Measurements from ENCODE around the gene ZNF185.

Gene ZNF185

DNA sequence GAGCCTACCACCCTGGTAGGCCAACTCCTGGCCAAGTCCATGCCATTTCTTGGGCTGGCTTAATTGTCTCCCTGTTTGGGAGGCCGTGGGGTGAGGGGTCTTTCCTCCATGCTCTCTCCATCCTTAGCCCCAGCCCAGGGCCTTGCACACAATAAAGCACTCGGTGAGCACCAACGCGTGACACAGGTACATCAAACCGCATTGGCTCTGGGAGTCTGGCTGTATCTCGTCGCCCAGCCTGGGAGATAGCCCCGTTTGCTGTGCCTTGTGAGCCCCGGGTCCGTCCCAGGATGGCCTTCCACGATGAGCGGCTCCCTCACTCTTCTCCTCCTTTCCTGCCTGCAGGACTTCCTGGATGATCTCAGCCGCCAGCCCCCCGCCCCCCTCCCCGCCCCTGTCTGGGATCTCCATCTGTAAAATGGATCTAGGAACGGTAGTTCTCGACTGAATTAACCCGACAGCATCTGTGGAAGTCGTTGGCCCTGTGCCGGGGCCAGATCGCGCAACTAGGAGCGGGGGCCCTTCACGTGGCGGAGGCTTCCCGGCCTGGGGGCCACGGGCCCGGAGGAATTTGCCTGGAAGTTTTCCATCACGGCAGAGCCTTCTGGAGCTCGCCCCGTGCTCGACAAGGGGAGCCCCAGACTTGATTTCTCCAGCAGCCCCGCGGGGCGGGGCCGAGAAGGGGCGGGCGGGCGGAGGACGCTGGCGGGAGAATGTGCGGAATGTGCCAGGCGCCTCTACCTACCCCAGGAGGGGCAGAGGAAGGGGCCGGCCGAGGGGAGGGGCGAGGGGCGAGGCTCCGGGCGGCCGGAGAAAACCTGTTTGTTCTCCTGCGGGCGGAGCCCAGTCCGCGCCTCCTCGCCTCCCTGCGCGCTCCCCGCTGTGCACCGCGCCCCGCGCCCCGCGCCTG, at the start of gene ZNF185:
TSS of gene ZNF185 (plus strand) at position 846 of the 910 bp plus-strand sequence. CDS start 16,423 bp downstream, outside the sequence.
- intact Hi-C loops (cut with DNase I), result no loop called here
- peak in 2 of 10 donors; percentile 59 to 69 for DNase-seq

DNA sequence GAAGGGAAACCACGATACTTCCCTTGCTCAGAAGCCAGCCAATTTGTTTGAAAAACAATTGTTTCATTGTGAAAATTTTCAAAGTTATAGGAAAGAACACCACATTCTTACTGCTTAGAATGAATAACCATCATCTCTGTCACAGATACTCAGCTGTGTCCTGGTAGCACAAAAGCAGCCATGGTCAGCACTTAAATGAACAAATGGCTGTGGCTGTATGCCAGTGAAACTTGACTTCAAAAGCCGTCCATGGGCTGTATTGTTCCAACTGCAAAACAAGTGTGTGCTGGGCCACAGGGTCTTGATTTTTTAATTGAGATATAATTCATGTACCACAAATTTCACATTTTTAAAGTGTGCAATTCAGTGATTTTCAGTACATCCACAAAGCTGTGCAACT, 47.4 kb upstream of the ZNF185 start:
- intact Hi-C loops (cut with DNase I), result no loop called here
- peak in 1 of 10 donors; percentile 21 for DNase-seq

DNA sequence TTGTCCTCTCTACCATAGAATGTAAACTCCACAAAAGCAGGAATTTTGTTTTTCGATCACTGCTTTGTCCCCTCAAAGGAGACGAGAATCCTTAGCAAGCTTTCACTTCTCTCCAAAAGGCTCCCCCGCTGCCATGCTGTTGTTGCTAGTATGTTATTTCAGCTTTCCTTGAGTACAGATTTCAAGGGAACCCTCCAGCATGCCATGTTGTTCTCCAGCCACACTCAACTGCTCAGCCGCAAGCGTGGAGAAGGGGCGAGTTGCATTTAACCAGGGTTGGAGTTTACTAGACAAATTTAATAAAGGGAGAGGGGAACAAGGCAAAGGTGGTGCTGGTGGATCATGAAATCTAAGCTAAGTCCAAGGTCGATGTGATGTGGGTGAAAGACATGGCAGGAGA, 43.9 kb upstream of the ZNF185 start:
- intact Hi-C loops (cut with DNase I), result no loop called here
- DNase-seq, result no peak

DNA sequence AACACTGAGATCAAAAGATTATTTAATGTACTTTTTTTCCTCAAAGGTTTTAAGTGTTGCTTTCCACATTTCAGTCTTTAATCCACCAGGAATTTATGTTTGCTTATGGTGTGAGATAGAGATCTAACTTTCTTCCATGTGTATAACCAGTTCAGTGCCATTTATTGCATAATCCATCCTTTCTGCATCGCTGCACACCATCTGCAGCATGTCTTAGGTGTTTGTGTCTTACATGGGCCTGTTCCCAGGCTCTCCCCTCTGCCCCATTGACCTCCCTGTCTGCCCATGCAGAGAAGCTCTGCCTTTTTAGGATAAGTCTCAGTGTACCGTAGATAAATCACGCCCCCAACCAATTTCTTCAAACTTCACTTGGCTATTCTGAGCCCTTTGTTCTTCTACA, 36.8 kb upstream of the ZNF185 start:
- DNase-seq, result no peak
- intact Hi-C loops (cut with DNase I), result no loop called here

DNA sequence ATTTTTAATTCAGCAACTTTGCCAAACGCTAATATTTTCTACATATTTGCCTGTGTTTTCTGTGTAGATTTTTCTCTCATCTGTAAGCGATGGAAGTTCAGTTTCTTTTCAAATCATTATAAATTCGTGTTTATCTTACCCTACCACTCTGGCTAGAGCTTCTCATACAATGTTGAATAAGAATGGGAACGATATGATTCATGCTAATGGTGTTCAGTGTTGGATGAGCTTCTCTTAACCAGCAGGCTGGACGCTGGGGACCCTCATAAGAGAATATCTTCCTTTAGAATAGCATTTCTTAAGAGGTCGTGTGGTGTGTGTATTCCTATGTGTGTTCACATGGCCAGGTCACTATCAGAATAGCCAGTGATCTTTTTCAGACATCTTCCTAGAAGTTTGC, 36.0 kb upstream of the ZNF185 start:
- intact Hi-C loops (cut with DNase I), result no loop called here
- no peak for DNase-seq

DNA sequence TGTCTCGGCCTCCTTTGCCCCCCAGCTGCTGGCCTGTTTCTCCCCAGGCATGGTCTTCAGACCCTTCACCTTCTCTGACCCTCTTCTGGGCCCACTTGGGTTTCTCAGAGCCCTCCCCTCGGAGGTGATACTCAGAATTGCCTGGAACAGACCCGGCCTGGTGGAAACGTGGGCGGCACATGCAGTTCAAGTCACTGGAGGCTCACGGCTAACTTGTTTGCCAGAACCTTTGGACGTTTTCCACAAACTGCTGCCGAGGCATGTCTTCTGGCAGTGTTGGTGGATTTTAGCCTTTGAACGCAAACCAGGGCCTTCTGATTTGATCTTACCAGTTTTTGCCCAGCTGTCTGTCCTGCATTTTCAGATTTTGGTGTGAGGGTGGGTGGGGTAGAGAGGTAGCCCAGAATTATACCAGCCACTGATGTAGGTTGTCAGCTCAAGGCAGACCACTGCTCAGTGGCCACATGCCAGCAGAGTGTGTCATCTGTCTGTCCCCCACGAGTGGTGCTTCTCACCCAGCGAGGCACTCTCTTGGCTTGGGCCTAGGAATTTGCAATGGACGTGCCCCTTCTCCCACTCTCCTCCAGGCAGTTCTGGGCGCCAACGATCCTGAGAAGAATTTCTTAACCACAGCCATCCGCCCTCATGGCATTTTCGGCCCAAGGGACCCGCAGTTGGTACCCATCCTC, 32.5 kb upstream of the ZNF185 start:
- DNase-seq, result no peak

DNA sequence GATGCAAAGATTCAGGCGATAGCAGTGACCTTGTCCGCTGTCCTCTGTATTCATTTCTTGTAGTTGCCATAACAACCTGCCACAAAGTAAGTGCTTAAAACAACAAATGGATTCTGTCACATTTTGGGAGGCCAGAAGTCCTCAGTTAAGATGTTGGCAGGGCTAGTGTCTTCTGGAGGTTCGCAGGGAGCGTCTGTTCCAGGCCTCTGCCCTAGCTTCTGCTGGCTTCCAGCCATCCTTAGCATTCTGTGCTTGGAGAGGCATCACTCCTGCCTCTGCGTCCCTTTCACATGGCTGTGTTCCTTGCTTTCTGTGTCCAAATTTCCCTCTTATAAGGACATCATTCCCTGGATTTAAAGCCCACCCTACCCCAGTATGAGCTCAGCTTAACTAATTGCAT, 31.5 kb upstream of the ZNF185 start:
- intact Hi-C loops (cut with DNase I), result no loop called here

More for the DNA sequence above, 32.5 kb upstream of the ZNF185 start:
- intact Hi-C loops (cut with DNase I), result no loop called here

DNA sequence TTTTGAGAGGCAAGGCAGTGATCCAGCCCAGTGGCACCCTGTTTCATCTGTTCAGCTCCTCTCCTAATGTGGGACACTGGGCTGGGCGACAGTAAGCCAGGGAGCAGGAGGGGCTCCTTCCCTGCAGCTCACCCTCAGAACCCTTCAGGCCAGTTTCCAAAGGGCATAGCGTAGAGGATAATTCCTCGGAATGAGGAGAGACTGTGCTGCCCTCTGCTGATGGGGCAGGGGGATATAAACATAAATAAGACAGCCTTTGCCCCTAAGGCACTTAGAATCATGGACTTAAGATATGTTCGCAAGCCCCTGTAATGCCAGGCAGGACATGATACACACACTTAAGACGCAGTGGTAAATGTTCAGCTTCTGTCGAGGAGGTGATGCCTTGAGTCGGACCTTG, 27.9 kb upstream of the ZNF185 start:
- DNase-seq, result no peak
- intact Hi-C loops (cut with DNase I), result no loop called here

More for the DNA sequence above, 31.5 kb upstream of the ZNF185 start:
- no peak for DNase-seq

DNA sequence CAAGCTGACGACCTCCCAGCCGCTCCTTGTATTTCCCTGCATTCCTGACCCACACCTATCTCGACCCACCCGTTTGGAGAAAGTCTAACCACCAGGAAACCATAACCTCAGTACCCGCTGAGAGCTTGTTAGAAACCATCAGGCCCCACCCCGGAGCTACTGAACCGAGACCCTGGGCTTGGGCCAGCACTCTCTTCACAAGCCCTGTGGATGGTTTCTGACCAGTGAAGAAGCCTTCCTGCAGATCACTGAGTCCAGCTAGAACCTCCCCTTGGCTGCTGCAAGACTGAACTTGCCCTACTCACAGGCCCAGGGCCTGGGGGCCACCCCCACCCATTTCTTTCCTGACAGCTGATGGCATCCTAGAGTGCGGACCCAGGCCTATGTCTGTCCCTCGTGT, 26.6 kb upstream of the ZNF185 start:
- no peak for DNase-seq
- intact Hi-C loops (cut with DNase I), result no loop called here

DNA sequence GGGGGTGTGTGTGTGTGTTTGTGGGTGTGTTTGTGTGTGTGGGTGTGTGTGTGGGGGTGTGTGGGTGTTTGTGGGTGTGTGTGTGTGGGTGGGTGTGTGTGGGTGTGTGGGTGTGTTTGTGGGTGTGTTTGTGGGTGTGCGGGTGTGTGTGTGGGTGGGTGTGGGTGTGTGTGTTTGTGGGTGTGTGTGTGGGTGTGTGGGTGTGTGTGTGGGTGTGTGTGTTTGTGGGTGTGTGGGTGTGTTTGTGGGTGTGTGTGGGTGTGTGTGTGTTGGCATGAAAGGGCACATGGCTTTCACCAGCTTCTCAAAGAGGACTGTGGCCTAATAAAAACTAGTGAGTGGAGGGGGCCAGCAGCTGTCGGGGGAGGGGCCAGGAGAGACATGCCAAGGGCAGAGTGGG, 25.3 kb upstream of the ZNF185 start:
- DNase-seq, result no peak
- intact Hi-C loops (cut with DNase I), result no loop called here

DNA sequence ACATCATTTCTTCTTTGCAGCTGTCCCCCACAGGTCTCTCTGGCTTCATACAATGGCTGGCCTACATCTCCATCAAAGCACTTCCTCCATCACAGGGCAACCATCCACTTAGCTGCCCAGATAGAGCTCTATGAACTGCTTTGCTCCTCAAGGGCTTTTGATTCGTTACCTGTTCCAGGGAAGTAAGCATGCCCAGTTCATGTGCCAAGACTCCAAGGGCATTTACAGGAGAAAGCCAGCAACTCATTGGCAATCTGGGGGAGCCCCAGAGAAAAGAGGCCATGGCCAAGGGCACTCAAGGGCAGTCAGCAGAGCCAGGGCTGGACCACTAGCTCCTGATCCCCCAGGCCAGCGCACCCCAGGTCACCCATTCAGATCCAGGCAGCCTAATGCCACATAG, 24.5 kb upstream of the ZNF185 start:
- no peak for DNase-seq
- intact Hi-C loops (cut with DNase I), result no loop called here

DNA sequence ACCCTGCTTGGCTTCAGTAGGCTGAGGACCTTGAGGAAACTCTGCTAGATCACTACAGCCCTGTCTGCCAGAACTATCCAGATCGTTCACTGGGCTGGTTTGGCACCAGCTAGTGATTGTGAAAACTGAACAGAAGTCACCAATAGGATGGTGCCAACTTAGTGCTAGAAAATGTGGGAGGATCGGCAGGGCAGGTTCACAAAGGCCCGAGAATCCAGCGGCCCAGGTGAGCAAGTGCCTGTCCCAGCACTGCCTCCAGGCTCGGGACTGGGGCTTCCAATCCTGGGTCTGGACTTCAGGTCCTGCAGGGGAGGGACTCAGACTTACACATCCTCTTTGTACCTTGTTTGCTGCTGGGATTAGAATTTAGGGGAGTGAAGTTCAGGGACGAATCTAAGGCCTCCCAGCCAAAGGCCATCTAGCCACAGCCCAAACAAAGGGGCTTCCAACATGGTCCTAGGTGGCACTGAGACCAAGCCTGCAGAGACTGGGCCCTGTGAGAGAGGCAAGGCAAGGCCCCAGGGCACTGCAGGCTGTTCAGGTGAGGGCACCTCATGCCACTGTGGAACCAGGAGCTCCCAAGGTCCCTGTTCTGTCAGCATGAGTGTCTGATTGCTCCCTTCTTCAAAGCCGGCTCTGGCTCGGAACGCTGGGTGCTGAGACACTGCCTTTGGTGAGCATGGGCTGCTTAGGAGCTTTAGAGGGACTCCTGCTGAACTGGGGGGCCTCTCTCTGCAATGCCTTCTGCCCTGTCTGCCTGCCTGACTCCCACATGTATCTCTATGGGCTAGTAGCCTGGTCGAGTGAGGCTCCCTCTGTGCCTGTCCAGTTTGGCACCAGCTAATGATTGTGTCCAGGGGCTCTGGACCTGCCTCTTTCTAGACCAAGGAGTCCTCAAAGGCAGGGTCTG, 20.7 kb upstream of the ZNF185 start:
- no peak for DNase-seq
- intact Hi-C loops (cut with DNase I), result no loop called here

DNA sequence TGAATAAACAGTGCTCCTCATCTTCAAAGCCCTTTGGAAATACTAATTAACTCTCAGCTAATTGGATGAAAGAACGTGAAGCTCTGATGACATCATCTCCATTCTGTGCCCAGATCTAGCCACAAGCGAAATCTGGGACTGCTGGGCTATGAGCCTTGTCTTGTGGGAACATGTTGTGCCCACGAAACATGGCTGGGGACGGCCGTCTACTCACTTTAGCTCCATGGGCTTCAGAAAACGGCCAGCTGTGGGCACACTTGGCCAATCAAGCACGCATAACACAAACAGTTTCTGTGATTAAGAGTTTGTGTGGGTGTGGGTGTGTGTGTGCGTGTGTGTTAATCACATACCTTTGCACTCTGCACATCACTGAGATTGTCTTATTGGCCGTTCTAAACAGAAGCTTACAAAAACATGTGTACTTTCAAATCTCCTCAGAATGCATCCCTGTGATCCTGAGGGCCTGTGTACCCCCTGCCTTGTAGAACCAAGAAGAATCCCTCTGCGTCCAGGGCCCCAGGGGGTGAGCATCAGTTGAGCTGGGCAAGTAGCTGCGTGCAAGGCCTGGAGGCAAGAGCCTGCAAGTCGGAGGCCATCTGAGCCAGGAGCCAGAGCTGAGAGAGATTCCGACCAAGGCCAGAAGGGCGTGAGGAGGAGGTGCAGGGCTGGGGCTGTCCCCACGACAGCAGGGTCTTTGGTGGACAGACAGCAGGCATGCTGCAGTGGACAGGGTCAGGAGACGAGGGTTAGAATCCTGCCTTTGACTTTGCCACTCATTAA, 18.7 kb upstream of the ZNF185 start:
- intact Hi-C loops (cut with DNase I), result no loop called here
- peak in 2 of 10 donors; percentile 35 to 78 for DNase-seq

DNA sequence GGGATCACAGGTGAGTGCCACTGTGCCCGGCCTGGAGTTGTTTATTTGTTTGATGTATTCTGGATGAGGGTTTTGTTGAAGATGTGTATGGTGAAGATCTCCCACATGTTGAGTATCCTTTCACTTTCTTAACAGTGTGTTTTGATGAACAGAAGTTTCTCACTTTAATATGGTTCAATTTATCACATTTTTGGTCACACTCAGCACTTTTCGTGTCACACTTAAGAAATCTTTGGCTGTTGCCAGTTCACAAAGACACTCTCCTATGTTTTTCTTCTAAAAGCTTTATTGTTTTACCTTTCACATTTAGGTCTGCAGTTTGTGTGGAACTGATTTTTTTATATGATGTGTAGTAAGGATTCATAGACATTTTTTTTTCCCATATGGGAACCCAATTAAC, 16.6 kb upstream of the ZNF185 start:
- DNase-seq, result no peak
- intact Hi-C loops (cut with DNase I), result no loop called here

DNA sequence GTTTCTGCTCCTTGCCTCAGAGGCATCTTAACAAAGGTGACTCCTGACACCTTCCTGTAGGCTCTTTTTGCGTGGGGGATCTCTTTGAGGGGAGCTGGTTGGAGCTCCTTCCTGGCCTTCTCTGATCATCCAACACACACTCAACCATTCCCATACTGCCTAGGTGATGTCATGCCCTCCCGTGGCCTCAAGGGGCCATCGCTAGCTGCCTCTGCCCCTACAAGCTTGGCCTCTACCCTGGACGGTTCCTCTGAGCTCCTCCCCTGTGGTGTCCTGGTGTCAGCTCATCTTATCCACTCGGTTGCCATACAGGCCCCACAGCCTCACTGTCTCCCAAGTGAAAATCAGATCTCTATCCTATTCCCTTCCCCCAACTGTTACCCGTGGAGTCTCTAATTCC, 13.7 kb upstream of the ZNF185 start:
- DNase-seq, result no peak
- intact Hi-C loops (cut with DNase I), result no loop called here

DNA sequence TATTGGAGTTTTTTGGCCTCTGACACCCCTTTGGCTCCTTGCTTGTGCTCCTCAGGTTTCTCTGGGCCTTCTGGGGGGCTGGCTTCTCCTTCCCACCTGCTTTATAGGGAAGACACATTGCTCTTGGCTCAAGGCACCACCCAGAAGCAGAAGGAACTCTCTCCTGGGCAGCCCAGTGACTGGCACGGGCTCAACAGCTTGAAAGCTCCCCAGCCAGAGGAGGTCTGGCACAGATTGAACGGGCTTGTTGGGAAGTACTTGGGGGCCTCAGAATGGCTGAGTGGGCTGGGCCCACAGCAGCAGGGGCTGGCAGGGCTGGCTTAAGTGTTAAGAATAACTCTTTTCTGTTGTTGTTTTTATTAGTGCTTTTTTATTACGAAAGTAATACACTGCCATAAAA, 11.2 kb upstream of the ZNF185 start:
- intact Hi-C loops (cut with DNase I), result no loop called here
- peak in 1 of 10 donors; percentile 80 for DNase-seq

DNA sequence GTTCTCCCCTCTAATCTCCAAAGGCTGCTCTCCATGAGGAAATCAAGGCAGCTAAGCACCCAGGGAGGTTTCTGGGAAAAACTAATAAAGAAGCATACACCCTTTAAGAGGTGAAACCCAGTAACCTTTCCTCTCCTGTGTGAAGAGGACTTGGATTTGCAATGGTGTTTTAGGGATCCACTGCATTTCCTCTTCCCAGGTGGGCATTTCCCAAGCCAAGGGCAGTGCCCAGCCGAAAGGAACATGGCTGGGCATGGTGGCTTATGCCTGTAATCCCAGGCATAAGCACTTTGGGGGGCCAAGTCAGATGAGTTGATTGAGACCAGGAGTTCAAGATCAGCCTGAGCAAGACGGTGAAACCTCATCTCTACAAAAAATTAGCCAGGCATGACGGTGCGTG, 5.4 kb upstream of the ZNF185 start:
- DNase-seq, result peak in 1 of 10 donors; percentile 60
- intact Hi-C loops (cut with DNase I), result no loop called here

DNA sequence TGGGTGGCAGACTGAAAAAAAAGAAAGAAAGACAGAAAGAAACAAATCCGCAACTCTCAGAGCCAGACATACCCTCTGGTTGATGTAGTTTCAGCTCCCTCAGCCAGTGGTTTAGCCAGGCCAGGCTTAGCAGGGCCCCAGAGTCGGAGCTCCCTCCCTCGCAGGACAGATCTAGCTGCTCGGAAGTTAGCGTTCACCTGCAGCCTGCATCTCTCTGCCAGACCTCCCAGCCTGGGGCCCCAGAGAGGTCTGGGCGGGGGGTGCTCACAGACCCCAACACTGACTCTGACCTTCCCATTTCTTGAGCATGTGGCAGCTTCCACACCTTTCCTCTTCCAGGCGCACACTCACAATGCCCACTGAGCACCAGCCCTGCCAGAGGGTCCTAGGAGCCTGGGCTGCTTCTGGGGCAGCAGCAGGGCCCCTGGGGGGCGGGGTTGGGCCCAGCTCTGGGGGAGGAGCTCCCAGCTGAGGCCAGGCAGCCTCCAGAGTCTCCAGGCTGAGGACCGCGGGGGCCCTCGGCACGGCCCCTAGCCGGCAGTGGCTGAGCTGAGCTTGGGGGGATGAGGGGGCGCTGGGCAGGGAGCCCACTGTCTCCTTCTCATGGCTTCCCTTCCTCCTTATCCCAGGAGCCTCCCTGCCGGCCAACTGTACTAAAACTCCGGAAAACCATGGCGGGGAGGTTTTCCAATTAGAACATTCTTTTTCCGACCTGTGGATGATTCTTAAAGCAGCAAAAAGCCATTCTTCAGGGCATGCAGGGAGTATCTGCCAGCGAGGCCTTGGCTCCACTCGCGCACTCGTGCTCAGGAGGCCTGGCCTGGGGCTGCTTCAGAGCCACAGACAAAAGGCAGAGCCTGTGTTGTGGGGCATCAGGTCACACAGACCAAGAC, 4.6 kb upstream of the ZNF185 start:
- DNase-seq, result peak in 2 of 10 donors; percentile 42 to 71
- intact Hi-C loops (cut with DNase I), result no loop called here

All from posterior cingulate gyrus (tissue), 11 donors.